NCI-H1417 (cell line): ENCODE measurements around the gene SARNP.
"Not testable (repeated sequence)": the region's sequence is repeated elsewhere in the genome, so short reads cannot be mapped to it uniquely, and the experiment has no call there.

Experiments
- DNase-seq, 3 experiments: peaks; one replicate each; lab custom pipeline; 2025; lab: John Stamatoyannopoulos, UW

Gene SARNP, protein sequence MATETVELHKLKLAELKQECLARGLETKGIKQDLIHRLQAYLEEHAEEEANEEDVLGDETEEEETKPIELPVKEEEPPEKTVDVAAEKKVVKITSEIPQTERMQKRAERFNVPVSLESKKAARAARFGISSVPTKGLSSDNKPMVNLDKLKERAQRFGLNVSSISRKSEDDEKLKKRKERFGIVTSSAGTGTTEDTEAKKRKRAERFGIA

DNA sequence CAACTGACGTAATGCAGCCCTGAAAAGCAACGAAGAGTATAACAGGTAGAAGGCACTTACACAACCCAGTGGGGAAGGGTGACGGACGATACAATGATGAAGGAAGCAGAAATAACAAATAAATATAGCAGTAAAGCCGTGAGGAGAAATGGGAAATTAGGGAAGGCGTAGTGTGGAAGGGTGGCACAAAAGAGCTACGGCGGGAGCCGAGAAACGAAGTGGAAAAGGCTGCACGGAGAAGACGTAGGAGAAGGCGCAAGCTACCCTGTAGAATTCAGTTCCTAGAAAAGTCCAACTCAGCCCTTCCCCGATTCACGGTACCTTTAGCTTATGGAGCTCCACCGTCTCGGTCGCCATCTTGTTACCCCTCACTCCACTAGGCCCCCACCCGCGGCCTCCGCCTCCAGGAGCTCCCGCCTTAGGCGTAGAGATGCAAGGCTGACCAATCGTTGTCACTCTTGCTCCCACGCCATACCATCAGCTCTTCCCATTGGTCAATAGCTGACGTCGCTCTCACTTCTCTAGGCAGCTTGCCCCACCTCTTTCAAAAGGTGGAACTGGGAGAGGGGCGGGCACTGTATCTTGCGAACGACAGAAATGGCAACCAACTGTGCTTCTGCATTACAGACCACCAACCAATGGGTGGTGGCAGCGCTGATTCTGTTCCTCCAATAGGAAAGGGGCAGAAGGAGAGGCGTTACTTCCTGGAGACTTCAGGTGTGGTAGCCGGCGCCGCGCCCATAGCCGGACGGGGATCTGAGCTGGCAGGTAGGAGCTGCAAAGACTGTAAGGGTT is at the start of gene SARNP, which contains the start of gene ORMDL2:
TSS of gene SARNP (minus strand) at position 380 of the 795 bp plus-strand sequence. CDS start at position 357, 23 bp downstream.
TSS of gene ORMDL2 (plus strand) at position 697 of the 795 bp plus-strand sequence. CDS start 959 bp downstream, outside the sequence.
- peak; percentile 100 for DNase-seq

DNA sequence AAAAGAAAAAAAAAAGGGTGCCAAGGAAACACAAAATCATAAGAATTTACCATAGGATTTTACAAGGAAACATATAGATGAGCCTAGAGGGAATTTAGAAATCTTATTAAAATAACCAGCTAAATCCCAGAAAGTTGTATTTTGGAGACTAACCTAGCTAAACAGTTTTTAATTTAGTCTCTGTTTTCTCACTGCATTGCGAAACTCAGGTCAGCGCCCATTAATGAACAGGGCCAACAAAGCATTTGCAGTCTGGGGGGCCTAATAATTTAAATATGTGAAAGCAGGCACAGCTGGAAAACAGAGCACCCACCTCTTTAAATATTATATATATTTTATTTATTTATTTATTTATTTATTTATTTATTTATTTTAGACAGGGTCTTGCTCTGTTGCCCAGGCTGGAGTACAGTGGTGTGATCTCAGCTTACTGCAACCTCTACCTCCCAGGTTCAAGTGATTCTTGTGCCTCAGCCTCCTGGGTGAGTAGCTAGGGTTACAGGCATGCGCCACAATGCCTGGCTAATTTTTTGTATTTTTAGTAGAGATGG is 49.0 kb upstream of the SARNP start:
- DNase-seq = not testable (repeated sequence)

DNA sequence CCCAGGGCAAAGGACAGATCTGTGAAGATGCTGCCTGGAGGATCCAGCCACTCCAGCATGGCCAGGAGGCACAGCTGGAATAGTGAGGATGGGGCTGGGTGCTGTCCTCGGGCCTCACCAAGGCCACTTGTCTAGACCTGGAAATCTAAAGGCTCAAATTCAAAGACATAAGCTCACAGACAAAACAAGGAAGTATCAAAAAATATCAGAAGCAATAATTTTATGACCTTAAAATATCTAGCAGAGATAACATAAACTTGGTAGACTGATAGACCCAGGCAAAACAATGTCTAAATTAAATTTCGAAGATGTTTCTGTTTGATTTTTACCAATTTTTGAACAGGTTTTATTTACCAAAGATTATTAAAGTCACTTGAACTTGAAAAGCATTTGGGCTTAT is 47.8 kb upstream of the SARNP start:
- DNase-seq = no peak

DNA sequence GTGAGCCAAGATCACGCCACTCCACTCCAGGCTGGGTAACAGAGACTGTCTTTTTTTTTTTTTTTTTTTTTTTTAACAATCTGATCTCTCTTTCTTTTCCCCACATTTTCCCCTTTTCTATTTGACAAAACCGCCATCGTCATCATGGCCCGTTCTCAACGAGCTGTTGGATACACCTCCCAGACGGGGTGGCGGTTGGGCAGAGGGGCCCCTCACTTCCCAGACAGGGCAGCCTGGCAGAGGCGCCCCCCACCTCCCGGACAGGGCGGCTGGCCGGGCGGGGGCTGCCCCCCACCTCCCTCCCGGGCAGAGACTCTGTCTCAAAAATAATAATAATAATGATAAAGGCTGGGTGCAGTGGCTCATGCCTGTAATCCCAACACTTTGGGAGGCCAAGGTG is 45.4 kb upstream of the SARNP start:
- DNase-seq = not testable (repeated sequence)

DNA sequence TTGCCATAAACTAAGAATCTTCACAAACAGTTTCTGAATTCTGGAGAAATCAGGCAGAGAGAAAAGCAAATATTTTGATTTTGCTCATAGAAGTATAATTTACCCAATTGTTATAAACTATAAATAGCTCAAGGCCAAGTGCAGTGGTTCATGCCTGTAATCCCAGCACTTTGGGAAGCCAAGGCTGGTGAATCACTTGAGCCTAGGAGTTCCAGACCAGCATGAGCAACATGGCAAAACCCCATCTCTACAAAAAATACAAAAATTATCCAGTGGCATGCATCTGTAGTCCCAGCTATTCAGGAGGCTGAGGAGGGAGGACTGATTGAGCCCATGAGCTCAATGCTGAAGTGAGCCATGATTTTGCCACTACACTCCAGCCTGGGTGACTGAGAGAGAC is 44.8 kb upstream of the SARNP start:
- no peak for DNase-seq

DNA sequence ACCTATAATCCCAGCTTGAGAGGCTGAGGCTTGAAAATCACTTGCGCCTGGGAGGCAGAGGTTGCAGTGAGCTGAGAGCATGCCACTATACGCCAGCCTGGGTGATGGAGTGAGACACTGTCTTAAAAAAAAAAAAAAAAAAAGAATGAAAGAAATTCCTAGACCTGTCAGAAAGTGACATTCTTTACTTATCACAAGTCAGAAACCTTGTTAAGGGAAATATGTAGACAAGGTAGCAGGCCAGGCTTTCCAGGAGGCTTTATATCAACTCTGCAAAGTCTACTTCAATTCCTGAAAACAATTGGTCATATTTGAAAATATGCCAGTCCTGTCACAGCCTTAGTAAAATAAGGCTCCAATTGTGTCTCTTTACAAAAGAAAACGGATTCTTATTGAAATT is 44.3 kb upstream of the SARNP start:
- DNase-seq = no peak

DNA sequence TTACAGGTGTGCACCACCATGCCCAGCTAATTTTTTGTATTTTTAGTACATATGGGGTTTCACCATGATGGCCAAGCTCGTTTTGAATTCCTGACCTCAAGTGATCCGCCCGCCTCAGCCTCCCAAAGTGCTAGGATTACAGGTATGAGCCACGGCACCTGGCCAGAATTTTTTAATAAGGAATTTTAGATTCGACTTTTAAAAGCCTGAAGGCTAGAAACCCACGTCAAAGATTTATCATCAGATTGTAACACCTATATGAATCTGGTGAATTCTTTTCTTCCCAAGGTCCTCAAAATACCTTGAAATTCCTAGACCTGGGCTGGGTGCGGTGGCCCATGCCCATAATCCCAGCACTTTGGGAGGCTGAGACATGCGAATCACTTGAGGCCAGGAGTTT is 43.9 kb upstream of the SARNP start:
- no peak for DNase-seq

DNA sequence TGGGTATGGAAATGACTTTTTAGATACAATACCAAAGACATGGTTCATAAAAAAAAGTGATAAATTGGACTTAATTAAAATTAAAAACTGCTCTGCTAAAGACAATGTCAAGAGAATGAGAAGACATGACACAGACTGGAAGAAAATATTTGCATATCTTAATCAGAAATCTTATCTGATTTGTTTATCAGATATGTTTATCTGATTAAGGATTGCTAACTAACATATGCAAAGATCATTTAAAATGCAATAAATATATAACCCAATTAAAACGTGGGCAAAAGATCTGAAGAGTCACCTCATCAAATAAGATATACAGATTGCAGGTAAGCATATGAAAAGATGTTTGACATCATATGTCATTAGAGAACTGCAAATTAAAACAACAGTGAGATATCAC is 35.2 kb upstream of the SARNP start:
- no peak for DNase-seq

DNA sequence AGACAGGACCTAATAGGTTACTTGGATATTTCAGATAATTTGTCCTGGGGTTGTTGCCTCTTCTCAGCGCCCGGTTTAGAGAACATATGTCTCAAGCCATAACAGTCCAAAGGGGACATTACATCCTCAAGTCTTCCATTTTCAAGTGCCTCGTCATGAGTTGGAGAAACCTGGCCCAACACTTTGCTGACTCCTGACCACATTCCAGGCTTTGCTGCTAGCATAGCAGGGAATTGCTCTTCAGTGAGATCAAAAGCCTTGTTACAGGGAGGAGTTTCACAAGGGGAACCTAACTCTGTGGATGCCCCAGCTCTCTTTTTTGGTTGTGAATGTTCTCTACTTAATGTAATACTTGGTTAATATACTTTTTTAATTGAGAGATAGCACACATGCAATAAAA is 33.4 kb upstream of the SARNP start:
- no peak for DNase-seq

DNA sequence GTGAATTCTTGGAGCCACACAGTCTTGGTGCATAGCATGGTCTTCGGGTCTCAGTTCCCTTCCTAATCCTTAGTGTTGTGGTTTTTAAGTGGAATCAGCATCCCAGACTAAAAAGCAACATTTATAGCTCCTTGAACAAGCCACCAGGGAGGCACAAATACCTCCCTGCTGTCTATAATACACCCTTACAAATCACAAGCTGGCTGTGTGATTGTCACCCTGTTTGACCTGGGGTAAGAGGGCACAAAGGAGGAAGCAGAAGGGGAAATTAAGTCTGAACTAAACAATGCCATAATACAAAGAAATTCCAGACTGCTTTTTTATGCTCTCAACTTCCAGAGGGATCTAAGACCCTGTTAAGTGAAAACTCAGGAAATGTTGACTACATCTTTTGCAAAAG is 32.9 kb upstream of the SARNP start:
- DNase-seq = no peak

DNA sequence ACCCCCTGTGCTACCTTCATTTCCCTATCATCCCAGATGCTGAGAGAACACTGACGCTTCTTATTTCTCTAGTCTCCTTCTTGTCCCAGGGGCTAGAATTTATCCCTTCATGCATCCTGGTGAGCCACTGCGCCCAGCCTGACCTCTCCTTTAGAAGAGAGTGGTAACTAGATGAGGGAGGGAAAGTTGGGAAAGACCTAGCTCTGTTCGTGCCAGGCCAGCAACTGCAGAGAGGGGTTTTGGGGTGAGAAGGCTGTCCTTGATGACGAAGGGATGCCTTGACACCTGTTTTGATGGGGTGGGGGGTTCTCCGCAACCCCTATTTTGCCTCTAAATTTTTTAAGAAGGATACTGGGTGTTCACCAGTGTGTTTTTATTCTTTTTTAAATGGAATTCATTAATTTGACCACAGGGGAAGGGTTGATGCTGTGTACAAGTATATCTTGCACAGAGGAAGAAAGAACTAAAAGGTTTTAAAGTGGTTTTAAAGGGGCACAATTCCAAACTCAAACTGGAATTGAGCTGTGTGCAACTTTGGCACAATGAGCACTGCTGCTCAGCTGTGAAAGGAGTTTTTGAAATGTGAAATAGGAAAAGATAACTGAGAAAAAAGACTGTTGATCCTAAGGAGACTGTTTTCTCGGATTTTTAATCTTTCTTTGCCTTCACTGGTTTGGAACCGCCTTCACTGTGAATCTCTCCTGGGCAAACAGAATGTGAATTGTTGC is 32.3 kb upstream of the SARNP start:
- DNase-seq = no peak

DNA sequence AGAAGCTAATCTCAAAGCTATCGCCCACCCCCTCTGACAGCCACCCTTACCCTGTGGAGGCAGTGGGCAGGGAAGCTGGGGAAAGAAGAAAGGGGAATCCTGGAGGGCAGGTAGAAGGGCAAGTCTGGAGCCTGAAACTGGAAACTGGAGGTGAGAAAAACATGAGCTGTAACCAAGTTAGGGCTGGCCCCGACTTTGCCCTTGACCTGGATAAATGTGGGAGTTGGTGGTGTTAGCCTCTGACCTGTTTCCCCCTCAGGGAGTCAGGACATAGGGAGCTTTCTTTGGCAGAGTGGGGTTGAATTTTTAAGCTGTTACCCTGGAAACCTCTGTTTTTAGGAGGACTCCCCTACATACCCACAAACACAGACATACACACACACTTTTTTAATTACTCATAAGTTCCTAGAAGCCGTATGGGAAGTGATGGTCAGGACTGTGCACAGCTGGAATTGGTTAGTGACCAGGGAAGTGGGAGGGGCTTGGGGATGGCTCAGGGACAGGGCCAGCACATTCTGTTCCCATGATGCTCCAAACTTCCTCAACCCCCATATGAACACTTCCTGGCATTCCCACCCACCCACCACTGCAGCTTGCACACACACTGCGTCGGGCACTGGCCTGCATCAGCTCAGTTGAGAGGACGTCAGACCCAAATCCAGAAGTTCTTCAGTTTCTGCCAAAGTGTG is 30.2 kb upstream of the SARNP start:
- no peak for DNase-seq

DNA sequence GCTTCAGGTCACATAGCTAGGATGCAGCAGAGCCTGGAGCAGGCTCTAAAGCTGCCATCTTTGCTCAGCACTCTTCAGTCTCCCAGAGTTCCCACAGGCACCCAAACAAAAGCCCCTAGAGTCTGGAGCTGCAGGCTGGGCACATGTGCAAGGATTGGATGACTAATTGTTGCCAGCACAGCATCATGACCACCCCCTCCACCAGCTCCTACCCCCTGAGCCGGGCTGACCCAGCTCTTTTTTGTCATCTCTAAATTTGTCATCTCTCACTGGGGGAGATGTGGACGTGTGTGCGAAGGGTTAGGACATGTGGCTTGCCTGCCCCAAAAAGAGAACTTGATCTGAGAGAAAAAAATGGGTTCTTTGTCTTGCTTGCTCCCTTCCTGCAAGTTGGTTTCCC is 29.5 kb upstream of the SARNP start:
- DNase-seq = no peak

DNA sequence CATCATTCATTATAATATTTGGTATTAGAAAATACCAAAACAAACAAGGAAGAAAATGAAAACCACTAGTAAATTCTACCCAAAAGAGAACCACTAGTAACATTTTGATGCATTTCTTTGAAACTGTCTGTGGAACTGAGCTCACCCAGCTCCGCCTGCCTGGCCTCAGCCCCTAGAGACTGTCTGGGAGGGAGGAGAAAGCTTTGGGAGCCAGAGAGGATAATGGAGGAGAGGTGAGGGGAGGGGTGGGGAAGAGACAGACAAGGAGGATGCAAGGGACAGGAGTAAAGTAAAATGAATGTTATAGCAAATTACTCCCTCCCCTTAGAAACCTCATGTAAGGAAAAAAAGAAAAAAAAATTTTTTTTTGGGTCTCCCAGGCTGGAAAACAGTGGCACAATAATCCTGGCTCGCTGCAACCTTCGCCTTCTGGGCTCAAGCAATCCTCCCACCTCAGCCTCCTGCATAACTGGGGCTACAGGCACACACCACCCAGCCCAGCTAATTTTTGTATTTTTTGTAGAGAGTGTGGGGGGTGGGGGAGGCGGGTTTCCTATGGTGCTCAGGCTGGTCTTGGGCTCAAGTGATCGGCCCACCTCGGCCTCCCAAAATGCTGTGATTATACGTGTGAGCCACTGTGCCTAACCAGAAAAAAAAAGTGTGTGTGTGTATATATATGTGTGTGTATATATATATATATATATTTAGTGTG is 28.4 kb upstream of the SARNP start:
- no peak for DNase-seq

DNA sequence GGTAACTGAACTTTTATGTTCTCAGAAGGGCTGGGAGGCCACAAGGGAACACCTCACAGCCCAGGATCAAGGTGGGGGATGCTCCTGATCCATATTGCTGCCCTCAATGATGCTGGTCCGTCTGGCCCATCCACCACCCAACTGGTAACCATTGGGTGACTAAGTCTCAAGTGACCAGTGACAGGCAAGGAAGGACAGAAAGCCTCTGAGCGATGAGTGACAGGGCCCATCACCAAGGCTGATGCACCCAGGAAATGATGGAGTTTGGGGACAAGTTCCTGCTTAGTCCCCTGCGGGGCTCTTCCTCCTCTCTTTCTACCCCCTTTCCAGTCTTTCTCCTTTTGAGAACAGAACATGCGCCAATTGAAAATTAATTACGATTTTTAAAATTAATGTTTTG is 27.8 kb upstream of the SARNP start:
- DNase-seq = no peak

DNA sequence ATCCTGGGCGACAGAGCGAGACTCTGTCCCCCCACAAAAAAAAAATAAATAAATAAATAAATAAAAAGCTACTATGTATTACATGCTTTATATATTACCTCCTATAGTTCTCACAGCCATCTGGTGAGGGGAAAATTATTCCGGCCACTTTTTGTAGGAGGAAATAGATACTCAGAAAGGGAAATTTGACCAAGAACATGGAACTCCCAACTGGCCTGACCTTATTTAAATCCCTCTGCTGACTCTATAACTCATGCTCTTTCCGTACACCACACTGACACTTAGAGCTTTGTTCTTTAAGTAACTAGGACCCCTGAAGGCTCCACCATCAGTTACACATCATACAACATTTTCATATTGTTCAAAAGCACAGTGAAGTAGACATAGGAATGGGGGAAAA is 27.4 kb upstream of the SARNP start:
- no peak for DNase-seq

DNA sequence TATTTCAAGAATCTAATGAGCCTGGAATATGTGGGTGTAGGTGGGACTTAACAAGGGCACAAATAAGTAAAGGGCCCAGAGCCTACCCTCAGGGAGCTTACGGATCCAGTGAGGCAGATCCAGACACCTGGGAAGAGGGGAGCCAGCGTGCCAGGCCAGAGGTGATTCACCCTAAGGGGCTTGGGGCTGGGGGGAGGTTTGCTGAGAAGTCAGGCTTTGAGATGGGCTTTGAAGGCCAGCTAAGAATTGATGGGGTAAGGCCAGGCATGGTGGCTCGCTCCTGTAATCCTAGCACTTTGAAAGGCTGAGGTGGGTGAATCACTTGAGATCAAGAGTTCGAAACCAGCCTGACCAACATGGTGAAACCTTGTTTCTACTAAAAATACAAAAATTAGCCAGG is 25.9 kb upstream of the SARNP start:
- no peak for DNase-seq

DNA sequence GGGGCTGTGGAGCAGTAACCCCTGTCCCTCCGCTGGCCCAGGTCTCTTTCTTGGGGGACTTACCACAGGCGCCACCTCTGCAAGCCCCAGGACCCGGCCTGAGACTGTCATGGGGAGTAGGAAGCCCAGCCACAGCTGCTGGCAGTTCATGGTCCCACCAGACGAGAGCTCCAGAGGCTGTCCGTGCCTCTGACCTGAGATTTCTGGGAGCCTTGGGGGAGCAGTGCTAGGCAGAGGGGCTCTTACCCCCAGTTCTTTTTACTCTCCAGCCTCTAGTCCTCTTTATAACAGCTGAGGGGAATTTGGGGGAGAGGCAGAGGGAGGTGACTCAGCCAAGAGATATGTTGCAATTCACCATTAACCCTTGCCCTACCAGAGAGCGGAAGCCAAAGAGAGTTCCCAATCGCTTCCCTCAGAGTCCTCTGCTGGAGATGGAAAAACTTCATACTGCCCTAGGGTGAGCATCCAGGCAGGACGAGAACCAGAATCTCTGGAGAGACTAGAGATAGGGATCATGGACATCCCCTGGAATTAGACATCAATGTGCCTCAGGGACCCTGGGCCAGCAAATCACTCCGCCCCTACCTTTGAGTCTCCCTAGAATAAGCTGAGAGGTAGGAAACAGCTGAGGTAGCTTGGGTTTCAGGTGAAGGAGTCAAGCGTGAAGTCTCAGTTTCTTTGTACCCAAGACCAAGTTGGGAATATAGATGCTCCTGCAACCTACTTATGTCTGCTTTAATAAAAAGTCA is 25.3 kb upstream of the SARNP start, which contains the start of gene MMP19:
TSS of gene MMP19 (minus strand) at position 256 of the 749 bp plus-strand sequence. CDS start at position 150, 106 bp downstream.
- no peak for DNase-seq

DNA sequence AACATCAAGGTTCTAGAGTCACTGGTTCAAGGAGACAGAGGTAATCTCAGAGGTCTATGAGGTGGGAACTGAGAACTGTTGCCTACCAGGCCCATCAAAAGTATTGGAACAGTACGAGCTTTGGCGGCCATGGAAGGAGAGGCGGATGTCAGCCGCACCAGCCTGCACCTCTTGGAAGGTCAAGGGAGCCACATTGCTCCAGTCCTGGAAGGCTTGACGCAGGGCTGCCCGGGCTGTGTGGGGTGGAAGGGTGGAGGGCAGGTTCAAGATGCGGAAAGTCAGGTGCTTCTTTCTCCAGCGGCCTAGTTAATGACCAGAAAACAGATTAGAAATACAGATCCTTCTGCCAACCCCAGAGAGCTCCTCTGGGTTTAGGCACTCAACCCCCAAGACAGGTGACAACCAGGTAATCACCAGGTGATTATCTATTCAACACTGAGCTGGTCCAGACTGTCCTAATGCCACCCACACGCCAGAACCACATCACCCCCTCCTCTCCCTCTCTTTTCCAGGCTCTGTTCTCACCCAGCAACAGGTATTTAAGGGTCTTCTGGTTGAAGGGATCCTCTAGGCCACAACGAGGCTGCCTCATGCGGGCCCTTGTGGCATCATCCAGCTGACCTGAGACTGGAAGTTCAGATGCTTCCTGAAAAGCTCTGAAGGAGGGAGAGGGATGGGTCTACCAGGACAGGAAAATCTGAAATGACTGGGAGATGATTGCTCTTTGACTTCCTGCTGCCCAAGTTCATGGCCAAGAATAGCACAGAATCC is 23.2 kb upstream of the SARNP start:
- no peak for DNase-seq
